GM19099 (cell line): ENCODE measurements around the gene FSTL4.

Experiments
- POLR2A ChIP-seq: IDR thresholded peaks from 3 replicates; pipeline ENCODE4 v1.6.1; 2011; ENCODE audit warnings: low read depth; ENCODE audit not compliant: insufficient read length; ENCODE audit errors: extremely low read depth

Gene FSTL4

GRCh38 chr5:133256276-133256675 is 356.1 kb downstream of the FSTL4 start:
- TF ChIP-seq POLR2A, result no peak

GRCh38 chr5:133254803-133255202 is 357.5 kb downstream of the FSTL4 start:
- no peak for TF ChIP-seq POLR2A

GRCh38 chr5:133253671-133254070 is 358.7 kb downstream of the FSTL4 start:
- TF ChIP-seq POLR2A, result no peak

- no peak for TF ChIP-seq POLR2A
Observed at GRCh38 chr5:133253070-133253469, 359.3 kb downstream of the FSTL4 start.

GRCh38 chr5:133252133-133252480 is 360.2 kb downstream of the FSTL4 start:
- TF ChIP-seq POLR2A, result no peak

GRCh38 chr5:133251296-133252132 is 360.8 kb downstream of the FSTL4 start:
- TF ChIP-seq POLR2A, result no peak

GRCh38 chr5:133250527-133250926 is 361.8 kb downstream of the FSTL4 start:
- no peak for TF ChIP-seq POLR2A

- no peak for TF ChIP-seq POLR2A
Observed at GRCh38 chr5:133249593-133249992, 362.7 kb downstream of the FSTL4 start.

- no peak for TF ChIP-seq POLR2A
Observed at GRCh38 chr5:133247881-133248624, 364.3 kb downstream of the FSTL4 start.

- TF ChIP-seq POLR2A, result no peak
Observed at GRCh38 chr5:133247151-133247709, 365.1 kb downstream of the FSTL4 start.

GRCh38 chr5:133246376-133247150 is 365.8 kb downstream of the FSTL4 start:
- TF ChIP-seq POLR2A, result no peak

- TF ChIP-seq POLR2A, result no peak
Observed at GRCh38 chr5:133246053-133246370, 366.3 kb downstream of the FSTL4 start.

- no peak for TF ChIP-seq POLR2A
Observed at GRCh38 chr5:133245191-133246052, 366.9 kb downstream of the FSTL4 start.

- peak; percentile 32 for TF ChIP-seq POLR2A
Observed at GRCh38 chr5:133244242-133244641, 368.1 kb downstream of the FSTL4 start.
